Small intestine (tissue), 7 donors: Measurements from ENCODE around the gene JAK1. TPM values are rescaled to one million over a fixed set of nuclear protein-coding genes. Genes with fewer than 3 reads are reported as not detected.
"Not testable (repeated sequence)": the region's sequence is repeated elsewhere in the genome, so short reads cannot be mapped to it uniquely, and the experiment has no call there.

Experiments
- DNase-seq, 2 donors: peaks; one replicate each; pipeline versions ENCODE4 v3.0.0 to v3.0.0-alpha.2; 2013
- FAIRE-seq: peaks from 2 replicates; lab custom pipeline; 2012; peaks lifted over from hg19 to GRCh38; lab: Jason Lieb, UNC
- H3K27ac ChIP-seq, 3 donors: one replicate each; pipeline ENCODE4 v1.5.1; 2013; ENCODE audit warnings: low read length in 2 of 3, mild to moderate bottlenecking in 2 of 3, control low read depth in 1 of 3, inconsistent platforms in 1 of 3, low read depth in 1 of 3, moderate library complexity in 1 of 3
- H3K27me3 ChIP-seq, 3 donors: one replicate each; pipeline ENCODE4 v1.6.1; 2013; ENCODE audit warnings: low read length in 3 of 3, inconsistent platforms in 1 of 3; ENCODE audit not compliant: control insufficient read depth in 3 of 3, insufficient read depth in 3 of 3
- H3K36me3 ChIP-seq, 3 donors: one replicate each; pipeline ENCODE4 v1.6.1; 2013; ENCODE audit warnings: low read length in 3 of 3, inconsistent platforms in 1 of 3, low read depth in 1 of 3, mild to moderate bottlenecking in 1 of 3, moderate library complexity in 1 of 3; ENCODE audit not compliant: control insufficient read depth in 3 of 3, insufficient read depth in 2 of 3
- H3K4me1 ChIP-seq, 3 donors: one replicate each; pipeline ENCODE4 v1.6.1; 2013; ENCODE audit warnings: low read length in 2 of 3, inconsistent platforms in 1 of 3, low read depth in 1 of 3, mild to moderate bottlenecking in 1 of 3, moderate library complexity in 1 of 3; ENCODE audit not compliant: control insufficient read depth in 3 of 3, insufficient read depth in 2 of 3
- H3K4me3 ChIP-seq, 3 donors: one replicate each; pipeline ENCODE4 v1.5.1; 2013; ENCODE audit warnings: low read length in 3 of 3, control low read depth in 1 of 3, inconsistent platforms in 1 of 3, low read depth in 1 of 3, mild to moderate bottlenecking in 1 of 3, moderate library complexity in 1 of 3
- H3K9me3 ChIP-seq, 2 donors: one replicate each; pipeline ENCODE4 v1.6.1; 2013; ENCODE audit warnings: low read depth in 1 of 2, low read length in 1 of 2; ENCODE audit not compliant: control insufficient read depth in 2 of 2, insufficient read depth in 1 of 2
- WGBS, 3 donors: extraction: QIAGEN DNeasy Blood & Tissue Kit; methylation state at CpG; one replicate each; pipeline ENCODE4 v1.1.7; 2013; 5-methylcytosine and 5-hydroxymethylcytosine counted together
- polyA plus RNA-seq, 4 donors: library from polyadenylated mRNA; stranded (reverse) in 3 of 4; unstranded in 1 of 4; fragments of 200-250 nt in 3 of 4; fragments of 120-200 nt in 1 of 4; gene quantifications; one replicate each; pipeline versions ENCODE4 v1.2.1 to v1.2.3, GENCODE V29; 2013
- donor health status: healthy with polysubstance abuse.
- donor health status: control.
- donor health status: control.
- donor health status: Bipolar disorder and iron deficiency.
- donor health status: healthy.

JAK1 gene
- polyA plus RNA-seq, 4 donors, result 29.4 to 66.5 (median 32.6) TPM

GRCh38 chr1:64830030-64830651, 136.2 kb downstream of the JAK1 start:
- FAIRE-seq, result no peak
- Histone ChIP-seq H3K4me1 (peaks cover 0 to 15% (median 0%) of the 10 kb centered on the region in 3 donors), H3K27ac (no peak overlapping the region)

GRCh38 chr1:64829411-64830029, 136.8 kb downstream of the JAK1 start:
- 85 to 94% (median 87%) methylated on average over 8 of the region's 8 CpGs for WGBS, 3 donors
- DNase-seq (no peak), FAIRE-seq (no peak)
- Histone ChIP-seq H3K27ac (peak overlapping the region in 1 of 3 donors; percentile 30), H3K4me1 (peaks cover 0 to 15% (median 0%) of the 10 kb centered on the region in 3 donors), H3K4me3 (no peak overlapping the region), H3K36me3 (peaks cover 2 to 7% (median 6%) of the 10 kb centered on the region in 3 donors), H3K27me3 (no peaks in the 10 kb centered on the region), H3K9me3 (no peaks in the 10 kb centered on the region)

More at GRCh38 chr1:64830030-64830651, 136.2 kb downstream of the JAK1 start:
- no peak for DNase-seq
- WGBS, 3 donors, result 81 to 85% (median 83%) methylated on average over 5 of the region's 5 CpGs
- Histone ChIP-seq H3K27me3 (no peaks in the 10 kb centered on the region), H3K4me3 (no peak overlapping the region), H3K9me3 (no peaks in the 10 kb centered on the region), H3K36me3 (peaks cover 6 to 9% (median 6%) of the 10 kb centered on the region in 3 donors)

GRCh38 chr1:64828829-64829228, 137.5 kb downstream of the JAK1 start:
- FAIRE-seq (no peak), DNase-seq (no peak)
- H3K27ac ChIP-seq, result no peak overlapping the region
- H3K27me3 ChIP-seq, result no peaks in the 10 kb centered on the region
- 49 to 80% (median 51%) methylated on average over 1 of the region's 1 CpG for WGBS, 3 donors
- no peaks in the 10 kb centered on the region for H3K9me3 ChIP-seq
- H3K36me3 ChIP-seq, result peaks cover 0 to 9% (median 6%) of the 10 kb centered on the region in 3 donors
- peaks cover 0 to 15% (median 0%) of the 10 kb centered on the region in 3 donors for H3K4me1 ChIP-seq
- H3K4me3 ChIP-seq, result no peak overlapping the region

- Histone ChIP-seq H3K9me3 (no peaks in the 10 kb centered on the region), H3K27ac (peak overlapping the region in 2 of 3 donors; percentile 75 to 78), H3K27me3 (no peaks in the 10 kb centered on the region), H3K36me3 (peaks cover 0 to 9% (median 0%) of the 10 kb centered on the region in 3 donors), H3K4me3 (no peak overlapping the region), H3K4me1 (peaks cover 0 to 15% (median 0%) of the 10 kb centered on the region in 3 donors)
- FAIRE-seq (no peak), DNase-seq (peak; percentile 9 to 74)
- 21 to 57% (median 34%) methylated on average over 5 of the region's 5 CpGs for WGBS, 3 donors
These were observed 139.4 kb downstream of the JAK1 start for GRCh38 chr1:64826991-64827390.

GRCh38 chr1:64823691-64824476, 142.5 kb downstream of the JAK1 start:
- no peak for FAIRE-seq
- Histone ChIP-seq H3K4me1 (peaks cover 0 to 15% (median 0%) of the 10 kb centered on the region in 3 donors), H3K27ac (no peak overlapping the region), H3K27me3 (no peaks in the 10 kb centered on the region), H3K36me3 (peaks cover 0 to 4% (median 0%) of the 10 kb centered on the region in 3 donors), H3K4me3 (no peak overlapping the region), H3K9me3 (no peaks in the 10 kb centered on the region)
- WGBS, 3 donors, result 45 to 54% (median 51%) methylated on average over 11 of the region's 11 CpGs
- peak; percentile 80 to 85 for DNase-seq

- FAIRE-seq, result no peak
- Histone ChIP-seq H3K27me3 (no peaks in the 10 kb centered on the region), H3K4me3 (no peak overlapping the region)
These were observed 143.7 kb downstream of the JAK1 start for GRCh38 chr1:64822621-64823020.

GRCh38 chr1:64820572-64820971, 145.8 kb downstream of the JAK1 start:
- not testable (repeated sequence) for H3K4me3 ChIP-seq, H3K9me3 ChIP-seq, H3K4me1 ChIP-seq, FAIRE-seq, H3K27me3 ChIP-seq, DNase-seq, H3K36me3 ChIP-seq, H3K27ac ChIP-seq
- 97 to 99% (median 97%) methylated on average over 3 of the region's 3 CpGs for WGBS, 3 donors

More at GRCh38 chr1:64822621-64823020, 143.7 kb downstream of the JAK1 start:
- Histone ChIP-seq H3K9me3 (no peaks in the 10 kb centered on the region), H3K4me1 (peaks cover 0 to 10% (median 0%) of the 10 kb centered on the region in 3 donors), H3K36me3 (peaks cover 0 to 7% (median 0%) of the 10 kb centered on the region in 3 donors), H3K27ac (no peak overlapping the region)
- 48 to 54% (median 53%) methylated on average over 1 of the region's 1 CpG for WGBS, 3 donors
- no peak for DNase-seq

- FAIRE-seq, DNase-seq, H3K36me3 ChIP-seq, H3K27ac ChIP-seq, H3K27me3 ChIP-seq, H3K4me3 ChIP-seq, H3K9me3 ChIP-seq, H3K4me1 ChIP-seq: not testable (repeated sequence)
- WGBS, 3 donors, result 86 to 92% (median 87%) methylated on average over 5 of the region's 5 CpGs
These were observed 149.0 kb downstream of the JAK1 start for GRCh38 chr1:64817364-64817763.
